GM18517 (cell line): Measurements from ENCODE around the gene ERBB4.

Experiments
- ATAC-seq: cut with Tn5 transposase; IDR thresholded peaks from one replicate; pipeline ENCODE4 v1.9.1; 2021; ENCODE audit warnings: mild to moderate bottlenecking, moderate library complexity; ENCODE audit not compliant: unreplicated experiment

Gene ERBB4

GRCh38 chr2:212428681-212429478 lies 109.7 kb downstream of the ERBB4 start:
- no peak for ATAC-seq

- ATAC-seq, result no peak
These were observed 111.0 kb downstream of the ERBB4 start for GRCh38 chr2:212427638-212428037.

DNA sequence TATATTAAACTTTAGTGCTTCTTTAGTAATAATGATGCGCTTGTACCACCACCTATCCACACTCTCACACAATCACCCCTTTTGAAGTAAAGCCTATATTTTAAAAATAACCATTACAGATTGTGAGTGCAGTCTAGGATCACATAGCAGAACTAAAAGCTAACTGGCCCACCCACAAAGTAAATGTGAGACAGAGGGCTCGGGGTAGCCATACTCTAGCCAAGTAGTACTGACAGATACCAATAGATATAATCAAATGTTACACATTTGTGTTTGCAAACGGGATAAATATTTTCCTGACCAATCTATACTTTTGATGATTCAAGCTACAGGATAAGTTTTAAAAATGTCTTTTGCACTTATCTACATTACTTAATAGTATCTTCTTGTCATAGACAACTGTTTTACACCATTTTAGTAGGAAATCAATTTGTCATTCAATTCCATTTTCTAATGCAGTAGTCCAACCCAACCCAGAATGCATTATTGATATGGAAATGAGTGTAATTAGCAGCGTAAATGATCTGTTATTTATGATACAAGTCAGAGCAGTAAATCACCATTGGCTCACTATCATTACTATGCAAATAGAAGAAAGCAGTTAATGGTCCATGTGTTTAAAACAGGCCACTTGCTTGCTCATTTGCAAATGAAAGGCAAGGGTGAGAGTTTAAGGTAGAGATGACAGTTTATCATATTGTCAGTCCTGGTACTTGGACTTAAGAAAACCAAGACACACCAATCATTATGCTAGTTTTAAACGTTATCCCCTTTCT lies 111.8 kb downstream of the ERBB4 start:
- ATAC-seq, result no peak

GRCh38 chr2:212424082-212424481 lies 114.5 kb downstream of the ERBB4 start:
- ATAC-seq, result no peak

- no peak for ATAC-seq
These were observed 115.5 kb downstream of the ERBB4 start for GRCh38 chr2:212423089-212423488.

DNA sequence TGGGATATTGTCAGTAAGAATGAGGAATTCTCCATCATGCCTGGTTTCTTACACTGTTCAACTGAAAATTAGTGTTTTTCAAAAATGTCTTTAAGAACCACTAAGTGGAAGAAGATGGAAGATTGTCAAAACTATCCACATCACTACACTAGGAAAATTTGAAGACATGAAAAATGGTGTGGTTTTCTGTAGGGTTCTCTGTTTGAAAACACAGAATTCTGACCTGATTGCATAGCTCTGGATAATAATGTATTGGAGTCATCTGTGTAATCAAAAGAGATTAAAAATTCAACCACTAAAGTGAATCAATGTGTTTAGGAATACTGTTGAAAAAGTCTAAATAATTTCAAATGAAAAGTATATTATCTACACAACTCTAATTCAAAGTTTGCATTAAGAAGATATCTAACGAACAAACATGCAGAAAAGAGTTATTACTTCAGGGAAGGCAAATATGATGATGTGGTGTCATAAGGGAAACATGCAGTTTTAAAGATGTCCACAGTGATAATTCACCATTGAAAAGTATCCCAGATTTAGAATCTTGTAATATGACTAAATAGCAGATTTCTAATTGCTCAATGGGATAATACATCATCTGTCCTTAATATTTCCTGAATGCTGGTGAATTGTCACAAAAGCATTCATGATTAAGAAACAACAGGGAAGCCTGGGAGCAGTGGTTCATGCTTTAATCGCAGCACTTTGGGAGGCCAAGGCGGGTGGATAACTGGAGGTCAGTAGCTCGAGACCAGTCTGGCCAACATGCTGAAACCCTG lies 116.9 kb downstream of the ERBB4 start:
- no peak for ATAC-seq

- ATAC-seq, result no peak
These were observed 122.5 kb downstream of the ERBB4 start for GRCh38 chr2:212416086-212416485.

- no peak for ATAC-seq
These were observed 123.8 kb downstream of the ERBB4 start for GRCh38 chr2:212414767-212415211.

DNA sequence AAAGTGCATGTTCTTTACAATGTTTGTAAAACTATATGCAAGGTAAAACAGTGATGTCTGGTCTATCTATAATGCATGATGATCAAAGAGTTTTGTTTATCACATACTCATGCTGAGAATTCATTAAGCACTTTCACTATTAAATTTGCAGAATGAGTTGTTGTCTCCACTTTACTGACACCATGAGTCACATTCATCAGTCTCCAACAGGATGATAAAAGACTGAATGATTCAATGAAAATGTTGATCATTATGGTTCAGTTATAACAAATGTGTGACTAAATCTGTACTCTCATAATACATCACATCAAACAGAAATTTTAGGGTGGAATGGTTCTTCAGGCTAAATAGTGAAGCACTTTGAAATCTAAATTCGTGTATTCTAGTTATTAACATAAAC lies 129.0 kb downstream of the ERBB4 start:
- ATAC-seq, result no peak

- ATAC-seq, result no peak
These were observed 130.1 kb downstream of the ERBB4 start for GRCh38 chr2:212408524-212408923.

- no peak for ATAC-seq
These were observed 131.9 kb downstream of the ERBB4 start for GRCh38 chr2:212406716-212407115.

GRCh38 chr2:212402316-212402715 lies 136.3 kb downstream of the ERBB4 start:
- no peak for ATAC-seq

DNA sequence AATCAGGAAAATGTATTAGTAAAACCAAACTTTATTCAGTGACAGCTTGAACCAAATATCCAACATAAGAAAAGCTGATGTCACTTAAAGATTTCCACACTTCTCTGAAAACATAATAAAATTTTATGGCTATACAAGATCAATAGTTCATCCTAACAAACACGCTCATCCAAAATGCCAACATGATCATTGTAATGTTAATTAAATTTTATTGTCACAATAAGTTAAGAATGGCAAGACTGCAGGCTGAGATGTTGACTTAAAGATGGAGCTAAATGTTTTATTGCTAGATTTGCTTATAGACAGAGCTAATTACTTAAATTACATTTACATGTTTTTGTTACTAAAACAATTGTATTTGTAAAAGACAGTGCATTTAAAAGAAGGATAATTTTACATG lies 140.3 kb downstream of the ERBB4 start:
- no peak for ATAC-seq

GRCh38 chr2:212392544-212392943 lies 146.1 kb downstream of the ERBB4 start:
- ATAC-seq, result no peak

DNA sequence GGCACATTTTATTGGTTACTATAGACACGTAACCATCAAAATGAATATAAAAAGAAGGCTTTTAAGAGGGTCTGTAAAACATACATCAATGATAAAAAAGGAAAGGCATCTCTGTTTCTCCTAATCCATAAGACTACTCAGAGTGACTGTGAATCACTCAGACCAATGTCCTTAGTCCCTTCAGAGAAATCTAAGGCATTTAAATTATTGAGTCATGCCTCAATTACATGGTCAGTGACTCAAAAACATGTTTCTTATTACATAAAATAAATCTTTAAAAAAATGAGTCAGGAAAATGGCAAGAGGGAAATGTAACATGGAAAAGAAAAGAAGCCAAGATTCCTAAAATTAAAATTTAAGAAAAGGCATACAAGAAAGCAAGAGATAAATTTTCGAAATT lies 146.6 kb downstream of the ERBB4 start:
- ATAC-seq, result no peak

- ATAC-seq, result no peak
These were observed 151.5 kb downstream of the ERBB4 start for GRCh38 chr2:212387146-212387545.

- ATAC-seq, result no peak
These were observed 153.4 kb downstream of the ERBB4 start for GRCh38 chr2:212385241-212385640.

DNA sequence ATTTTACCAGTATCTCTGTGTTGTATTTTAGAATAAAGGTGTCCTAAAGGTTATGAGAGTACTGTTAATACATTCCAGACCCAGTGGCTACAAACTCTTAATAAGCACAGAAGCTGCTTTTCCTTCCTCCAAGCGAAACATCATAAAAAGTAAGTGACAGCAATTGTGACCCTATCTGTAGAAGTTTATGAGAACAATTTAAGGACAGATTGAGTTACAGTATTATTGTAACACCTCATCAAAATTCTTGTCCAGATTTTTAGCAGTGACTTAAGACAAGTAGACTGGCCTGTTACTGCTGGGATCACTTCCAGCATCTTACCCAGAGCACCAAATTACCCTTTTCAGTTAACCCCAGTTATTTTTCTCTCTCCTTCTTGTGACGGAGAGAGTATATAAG lies 154.6 kb downstream of the ERBB4 start:
- no peak for ATAC-seq

- ATAC-seq, result no peak
These were observed 157.0 kb downstream of the ERBB4 start for GRCh38 chr2:212381428-212382102.

- ATAC-seq, result no peak
These were observed 159.5 kb downstream of the ERBB4 start for GRCh38 chr2:212379103-212379502.

DNA sequence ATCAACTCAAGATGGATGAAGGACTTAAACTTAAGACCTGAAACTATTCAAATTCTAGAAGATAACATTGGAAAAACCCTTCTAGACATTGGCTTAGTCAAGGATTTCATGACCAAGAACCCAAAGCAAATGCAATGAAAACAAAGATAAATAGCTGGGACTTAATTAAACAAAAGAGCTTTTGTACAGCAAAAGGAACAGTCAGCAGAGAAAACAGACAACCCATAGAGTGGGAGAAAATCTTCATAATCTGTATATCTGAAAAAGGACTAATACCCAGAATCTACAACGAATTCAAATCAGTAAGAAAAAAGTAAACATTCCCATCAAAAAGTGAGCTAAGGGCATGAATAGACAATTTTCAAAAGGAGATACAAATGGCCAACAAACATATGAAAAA lies 171.2 kb downstream of the ERBB4 start:
- ATAC-seq, result no peak
